Astrocyte (in vitro differentiated cells and primary cell): ENCODE measurements around the gene CACNA2D4. TPM values are rescaled to one million over a fixed set of nuclear protein-coding genes. Genes with fewer than 3 reads are reported as not detected.
A peak's percentile ranks its signal among the peaks of the same experiment; 100 is the strongest.

Source experiments
- DNase-seq: peaks from one replicate; pipeline ENCODE4 v3.0.0-alpha.2; 2010; ENCODE audit warnings: low read depth
- FAIRE-seq: peaks from 2 replicates; lab custom pipeline; 2011; peaks lifted over from hg19 to GRCh38; lab: Jason Lieb, UNC
- H2AFZ ChIP-seq: 2 replicates; pipeline ENCODE4 v1.6.0; 2012; ENCODE audit warnings: low read depth, low read length, inconsistent platforms
- H3K27ac ChIP-seq: 2 replicates; pipeline ENCODE4 v1.5.1; 2011; ENCODE audit warnings: low read depth, low read length, inconsistent platforms
- H3K27me3 ChIP-seq: 2 replicates; pipeline ENCODE4 v1.6.0; 2011; ENCODE audit warnings: low read length, inconsistent platforms; ENCODE audit not compliant: insufficient read depth
- H3K36me3 ChIP-seq: 2 replicates; pipeline ENCODE4 v1.5.1; 2011; ENCODE audit warnings: low read length, inconsistent platforms; ENCODE audit not compliant: insufficient read depth
- H3K4me1 ChIP-seq: 2 replicates; pipeline ENCODE4 v1.5.1; 2011; ENCODE audit warnings: low read length, inconsistent platforms; ENCODE audit not compliant: insufficient read depth
- H3K4me2 ChIP-seq: 2 replicates; pipeline ENCODE4 v1.6.0; 2012; ENCODE audit warnings: low read length, inconsistent platforms
- H3K4me3 ChIP-seq: 2 replicates; pipeline ENCODE4 v1.5.1; 2011; ENCODE audit warnings: low read depth, mild to moderate bottlenecking, low read length, inconsistent platforms; ENCODE audit not compliant: insufficient read depth
- H3K79me2 ChIP-seq: 2 replicates; pipeline ENCODE4 v1.6.0; 2012; ENCODE audit warnings: mild to moderate bottlenecking, low read length, inconsistent platforms; ENCODE audit not compliant: insufficient read depth
- H3K9ac ChIP-seq: 2 replicates; pipeline ENCODE4 v1.6.0; 2012; ENCODE audit warnings: mild to moderate bottlenecking, low read length, inconsistent platforms
- H3K9me3 ChIP-seq: 2 replicates; pipeline ENCODE4 v1.5.1; 2012; ENCODE audit warnings: low read depth, mild to moderate bottlenecking, low read length, inconsistent platforms; ENCODE audit not compliant: insufficient read depth
- H4K20me1 ChIP-seq: 2 replicates; pipeline ENCODE4 v1.6.0; 2012; ENCODE audit warnings: low read length, inconsistent platforms; ENCODE audit not compliant: insufficient read depth
- H3K27ac Mint-ChIP-seq: one replicate; pipeline ENCODE4 v1.8.0; 2021; ENCODE audit warnings: mild to moderate bottlenecking, mixed read lengths; ENCODE audit not compliant: unreplicated experiment
- H3K27me3 Mint-ChIP-seq: one replicate; pipeline ENCODE4 v1.8.0; 2021; ENCODE audit warnings: low read depth, mixed read lengths; ENCODE audit not compliant: unreplicated experiment
- H3K36me3 Mint-ChIP-seq: one replicate; pipeline ENCODE4 v1.8.0; 2021; ENCODE audit warnings: low read depth, mixed read lengths; ENCODE audit not compliant: unreplicated experiment
- H3K4me1 Mint-ChIP-seq: one replicate; pipeline ENCODE4 v1.8.0; 2021; ENCODE audit warnings: low read depth, mixed read lengths; ENCODE audit not compliant: unreplicated experiment
- H3K4me3 Mint-ChIP-seq: one replicate; pipeline ENCODE4 v1.8.0; 2021; ENCODE audit warnings: mild to moderate bottlenecking, moderate library complexity, mixed read lengths; ENCODE audit not compliant: unreplicated experiment
- H3K9me3 Mint-ChIP-seq: one replicate; pipeline ENCODE4 v1.8.0; 2021; ENCODE audit warnings: mild to moderate bottlenecking, mixed read lengths; ENCODE audit not compliant: unreplicated experiment
- EZH2 ChIP-seq: IDR thresholded peaks from 2 replicates; pipeline ENCODE4 v1.6.1; 2012; ENCODE audit warnings: mild to moderate bottlenecking, low read length, inconsistent platforms; ENCODE audit not compliant: insufficient read depth
- total RNA-seq: library from RNA; stranded (reverse); gene quantifications from 2 replicates; pipeline ENCODE4 v1.2.1, GENCODE V29; 2021
- TF ChIP-seq, protein P1 (sequence below): IDR thresholded peaks from 2 replicates; pipeline ENCODE4 v1.5.1; 2011; ENCODE audit warnings: low read depth, mild to moderate bottlenecking, inconsistent platforms, low read length, moderate library complexity; ENCODE audit not compliant: insufficient read depth

Gene CACNA2D4
- total RNA-seq, 1 donor from 2014 or later, result 0.09 TPM

DNA sequence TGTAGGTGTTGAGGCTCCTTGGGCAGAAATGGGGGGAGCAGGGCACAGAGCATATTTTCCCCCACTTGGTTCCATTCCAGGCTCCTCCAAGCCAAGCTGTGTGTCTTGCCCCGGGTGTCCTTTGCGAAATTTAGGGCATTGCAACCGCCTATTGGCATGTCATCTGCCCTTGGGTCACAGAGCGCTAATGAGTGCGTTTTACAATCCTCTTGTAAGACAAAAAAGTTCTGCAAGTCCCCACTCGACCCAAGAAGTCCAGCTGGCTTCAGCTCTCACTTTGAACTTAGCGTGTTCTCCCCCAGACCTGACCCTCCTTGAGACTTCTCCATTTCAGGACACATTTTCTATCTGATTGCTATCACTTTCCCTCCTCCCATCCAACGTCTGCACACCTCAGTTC lies 104.2 kb downstream of the CACNA2D4 start:
- no peak overlapping the region for H3K4me3 ChIP-seq
- H3K27ac Mint-ChIP-seq, result no peak overlapping the region
- peaks cover 24% of the 10 kb centered on the region for H3K4me1 ChIP-seq
- peak overlapping the region; percentile 34 for H3K4me3 Mint-ChIP-seq
- no peak for FAIRE-seq
- H3K36me3 Mint-ChIP-seq, result no peaks in the 10 kb centered on the region
- peaks cover 8% of the 10 kb centered on the region for H3K9me3 Mint-ChIP-seq
- H3K36me3 ChIP-seq, result no peaks in the 10 kb centered on the region
- peaks cover 20% of the 10 kb centered on the region for H3K4me1 Mint-ChIP-seq
- H3K4me2 ChIP-seq, result no peak overlapping the region
- no peaks in the 10 kb centered on the region for H3K79me2 ChIP-seq
- no peak overlapping the region for H3K9ac ChIP-seq
- H2AFZ ChIP-seq, result no peak overlapping the region
- H4K20me1 ChIP-seq, result no peaks in the 10 kb centered on the region
- TF ChIP-seq EZH2, result no peak
- TF ChIP-seq, protein P1, sequence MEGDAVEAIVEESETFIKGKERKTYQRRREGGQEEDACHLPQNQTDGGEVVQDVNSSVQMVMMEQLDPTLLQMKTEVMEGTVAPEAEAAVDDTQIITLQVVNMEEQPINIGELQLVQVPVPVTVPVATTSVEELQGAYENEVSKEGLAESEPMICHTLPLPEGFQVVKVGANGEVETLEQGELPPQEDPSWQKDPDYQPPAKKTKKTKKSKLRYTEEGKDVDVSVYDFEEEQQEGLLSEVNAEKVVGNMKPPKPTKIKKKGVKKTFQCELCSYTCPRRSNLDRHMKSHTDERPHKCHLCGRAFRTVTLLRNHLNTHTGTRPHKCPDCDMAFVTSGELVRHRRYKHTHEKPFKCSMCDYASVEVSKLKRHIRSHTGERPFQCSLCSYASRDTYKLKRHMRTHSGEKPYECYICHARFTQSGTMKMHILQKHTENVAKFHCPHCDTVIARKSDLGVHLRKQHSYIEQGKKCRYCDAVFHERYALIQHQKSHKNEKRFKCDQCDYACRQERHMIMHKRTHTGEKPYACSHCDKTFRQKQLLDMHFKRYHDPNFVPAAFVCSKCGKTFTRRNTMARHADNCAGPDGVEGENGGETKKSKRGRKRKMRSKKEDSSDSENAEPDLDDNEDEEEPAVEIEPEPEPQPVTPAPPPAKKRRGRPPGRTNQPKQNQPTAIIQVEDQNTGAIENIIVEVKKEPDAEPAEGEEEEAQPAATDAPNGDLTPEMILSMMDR, result no peak
- H3K9me3 ChIP-seq, result no peaks in the 10 kb centered on the region
- no peak for DNase-seq
- peaks cover 25% of the 10 kb centered on the region for H3K27me3 Mint-ChIP-seq
- H3K27ac ChIP-seq, result no peak overlapping the region
- H3K27me3 ChIP-seq, result peaks cover 27% of the 10 kb centered on the region

DNA sequence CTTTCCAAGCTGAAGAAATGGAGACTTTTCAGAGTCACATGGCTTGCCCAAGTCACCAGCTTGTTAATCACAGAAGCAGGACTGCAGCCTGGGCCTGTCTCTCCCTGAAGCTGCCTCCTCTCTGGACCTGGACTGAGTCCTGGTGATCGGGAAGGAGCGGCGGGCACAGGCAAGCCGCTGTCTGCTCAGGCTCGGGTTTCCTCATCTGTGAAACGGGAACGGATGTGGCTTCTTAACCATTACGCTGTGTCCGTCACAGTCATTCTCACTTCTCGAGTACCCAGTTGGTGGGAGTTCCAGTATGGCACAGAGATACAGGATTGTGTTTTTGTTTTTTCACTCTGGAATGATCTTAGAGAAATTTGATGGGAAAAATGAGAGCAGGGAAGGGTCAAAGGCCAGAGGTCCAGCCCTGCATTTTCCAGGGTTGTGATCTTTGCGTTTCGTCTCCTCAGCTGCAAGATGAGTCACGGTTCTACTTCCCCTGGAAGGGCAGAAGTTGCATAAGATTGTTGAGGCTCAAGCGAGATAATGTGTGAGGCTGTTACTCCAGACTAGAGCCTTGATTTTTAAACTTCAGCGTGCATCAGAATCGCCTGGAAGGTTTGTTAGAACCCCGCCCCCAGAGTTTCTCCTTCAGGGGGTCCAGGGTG lies 105.7 kb downstream of the CACNA2D4 start:
- Mint-ChIP-seq H3K27me3 (peaks cover 21% of the 10 kb centered on the region), H3K4me1 (peaks cover 20% of the 10 kb centered on the region), H3K4me3 (no peak overlapping the region), H3K9me3 (peaks cover 8% of the 10 kb centered on the region), H3K36me3 (no peaks in the 10 kb centered on the region), H3K27ac (peak overlapping the region; percentile 77)
- Histone ChIP-seq H3K4me2 (no peak overlapping the region), H3K79me2 (no peaks in the 10 kb centered on the region), H4K20me1 (no peaks in the 10 kb centered on the region), H3K27me3 (peaks cover 22% of the 10 kb centered on the region), H2AFZ (no peak overlapping the region), H3K9ac (no peak overlapping the region), H3K4me1 (peaks cover 24% of the 10 kb centered on the region), H3K4me3 (no peak overlapping the region), H3K27ac (no peak overlapping the region), H3K36me3 (no peaks in the 10 kb centered on the region), H3K9me3 (no peaks in the 10 kb centered on the region)
- FAIRE-seq (no peak), DNase-seq (peak; percentile 29)
- TF ChIP-seq, protein P1, result no peak
- no peak for TF ChIP-seq EZH2

DNA sequence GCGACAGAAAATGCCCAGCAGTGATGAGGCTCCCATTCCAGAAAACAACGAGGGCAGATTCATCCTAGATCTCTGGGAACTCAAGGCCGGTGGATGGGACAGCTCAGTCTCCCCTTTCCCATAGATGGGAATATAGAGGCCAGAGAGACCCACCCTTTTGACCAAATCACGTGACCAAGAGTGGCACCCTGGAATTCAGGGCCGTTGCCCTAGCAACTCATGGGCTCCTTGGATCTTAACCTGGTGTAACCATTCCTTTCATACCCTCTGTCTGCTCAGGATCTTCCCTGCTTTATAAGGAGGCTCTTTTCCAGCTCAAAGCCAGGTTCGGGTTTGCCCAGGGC lies 106.5 kb downstream of the CACNA2D4 start:
- FAIRE-seq (no peak), DNase-seq (no peak)
- H3K79me2 ChIP-seq, result no peaks in the 10 kb centered on the region
- H3K4me2 ChIP-seq, result peak overlapping the region; percentile 63
- Mint-ChIP-seq H3K27ac (no peak overlapping the region), H3K4me3 (no peak overlapping the region), H3K4me1 (peaks cover 20% of the 10 kb centered on the region), H3K36me3 (no peaks in the 10 kb centered on the region), H3K9me3 (peaks cover 7% of the 10 kb centered on the region), H3K27me3 (peaks cover 18% of the 10 kb centered on the region)
- no peaks in the 10 kb centered on the region for H3K36me3 ChIP-seq
- no peak overlapping the region for H3K4me3 ChIP-seq
- H4K20me1 ChIP-seq, result no peaks in the 10 kb centered on the region
- H3K9ac ChIP-seq, result no peak overlapping the region
- H2AFZ ChIP-seq, result no peak overlapping the region
- peaks cover 22% of the 10 kb centered on the region for H3K27me3 ChIP-seq
- peaks cover 24% of the 10 kb centered on the region for H3K4me1 ChIP-seq
- TF ChIP-seq, protein P1, result no peak
- no peak for TF ChIP-seq EZH2
- H3K27ac ChIP-seq, result no peak overlapping the region
- no peaks in the 10 kb centered on the region for H3K9me3 ChIP-seq
